GM18499 (cell line): Measurements from ENCODE around the gene MEX3A.
"Not testable (repeated sequence)": the region's sequence is repeated elsewhere in the genome, so short reads cannot be mapped to it uniquely, and the experiment has no call there.

ENCODE experiments used
- ATAC-seq: cut with Tn5 transposase; IDR thresholded peaks from one replicate; pipeline ENCODE4 v1.9.1; 2021; ENCODE audit warnings: moderate number of reproducible peaks; ENCODE audit not compliant: insufficient read depth, unreplicated experiment

Gene MEX3A

DNA sequence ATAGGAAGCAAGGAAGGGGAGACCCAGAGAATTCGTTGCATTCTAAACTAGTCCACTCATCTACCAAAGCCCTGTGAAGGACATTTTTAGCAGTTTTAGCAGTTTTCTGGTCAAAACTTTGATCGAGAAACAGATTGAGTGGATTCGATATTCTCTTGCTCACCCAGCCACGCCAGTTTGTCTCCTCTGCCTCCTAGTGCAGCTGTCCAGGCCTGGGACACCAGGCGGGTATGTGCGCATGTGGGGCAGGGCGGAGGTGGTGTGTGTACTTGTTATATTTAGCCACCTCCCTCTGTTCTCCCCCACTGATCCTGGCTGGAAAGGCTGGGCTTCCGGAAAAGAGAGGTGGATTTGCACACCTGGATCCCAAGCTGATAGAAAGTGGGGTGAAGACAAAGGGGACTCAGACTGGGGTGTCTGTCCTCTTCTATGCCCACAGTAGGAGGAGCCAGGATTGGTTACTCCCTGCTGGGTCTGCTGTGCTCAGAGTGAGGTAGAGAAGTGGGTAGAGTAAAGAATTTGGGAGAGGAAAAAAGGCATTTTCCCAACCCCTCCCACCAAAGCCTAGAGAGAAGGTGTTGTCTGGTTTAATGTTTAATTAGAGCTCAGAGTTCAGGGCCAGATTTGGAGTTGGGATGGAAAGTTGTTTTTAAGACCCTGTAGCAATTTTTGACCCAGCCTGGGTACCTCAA, 36.1 kb upstream of the MEX3A start:
- no peak for ATAC-seq

DNA sequence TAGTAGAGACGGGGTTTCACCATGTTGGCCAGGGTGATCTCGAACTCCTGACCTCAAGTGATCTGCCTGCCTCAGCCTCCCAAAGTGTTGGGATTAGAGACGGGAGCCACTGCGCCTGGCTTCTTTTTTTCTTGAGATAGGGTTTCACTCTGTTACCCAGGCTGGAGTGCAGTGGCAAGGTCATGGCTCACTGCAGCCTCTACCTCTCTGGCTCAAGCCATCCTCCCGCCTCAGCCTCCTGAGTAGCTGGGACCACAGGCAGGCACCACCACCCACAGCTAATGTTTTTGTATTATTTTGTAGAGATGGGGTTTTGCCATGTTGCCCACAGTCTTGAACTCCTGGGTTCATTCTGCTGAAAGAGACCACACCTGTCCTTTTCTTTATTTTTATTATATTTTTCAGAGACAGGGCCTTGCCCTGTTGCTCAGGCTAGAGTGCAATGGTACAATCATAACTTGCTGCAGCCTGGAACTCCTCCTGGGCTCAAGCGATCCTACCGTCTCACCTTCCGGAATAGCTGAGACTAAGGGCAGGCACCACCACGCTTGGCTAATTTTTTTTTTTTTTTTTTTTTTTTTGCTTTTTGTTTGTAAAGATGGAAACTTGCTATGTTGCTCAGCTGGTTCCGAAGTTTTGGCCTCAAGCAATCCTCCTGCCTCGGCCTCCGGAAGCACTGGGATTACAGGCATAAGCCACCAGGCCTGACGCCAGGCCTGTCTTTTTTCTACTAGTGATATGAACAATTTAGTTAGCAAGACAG, 35.3 kb upstream of the MEX3A start:
- ATAC-seq = no peak

DNA sequence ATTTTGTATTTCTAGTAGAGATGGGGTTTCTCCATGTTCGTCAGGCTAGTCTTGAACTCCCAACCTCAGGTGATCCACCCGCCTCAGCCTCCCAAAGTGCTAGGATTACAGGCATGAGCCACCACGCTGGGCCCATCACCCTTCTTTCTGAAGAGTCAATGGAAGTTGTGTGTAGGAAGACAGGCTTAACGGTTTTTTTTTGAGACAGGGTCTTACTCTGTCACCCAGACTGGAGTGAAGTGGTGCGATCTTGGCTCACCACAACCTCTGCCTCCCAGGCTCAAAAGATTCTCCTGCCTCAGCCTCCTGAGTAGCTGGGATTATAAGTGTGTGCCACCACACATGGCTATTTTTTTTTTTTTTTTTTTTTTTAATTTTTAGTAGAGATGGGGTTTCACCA, 34.5 kb upstream of the MEX3A start:
- not testable (repeated sequence) for ATAC-seq

DNA sequence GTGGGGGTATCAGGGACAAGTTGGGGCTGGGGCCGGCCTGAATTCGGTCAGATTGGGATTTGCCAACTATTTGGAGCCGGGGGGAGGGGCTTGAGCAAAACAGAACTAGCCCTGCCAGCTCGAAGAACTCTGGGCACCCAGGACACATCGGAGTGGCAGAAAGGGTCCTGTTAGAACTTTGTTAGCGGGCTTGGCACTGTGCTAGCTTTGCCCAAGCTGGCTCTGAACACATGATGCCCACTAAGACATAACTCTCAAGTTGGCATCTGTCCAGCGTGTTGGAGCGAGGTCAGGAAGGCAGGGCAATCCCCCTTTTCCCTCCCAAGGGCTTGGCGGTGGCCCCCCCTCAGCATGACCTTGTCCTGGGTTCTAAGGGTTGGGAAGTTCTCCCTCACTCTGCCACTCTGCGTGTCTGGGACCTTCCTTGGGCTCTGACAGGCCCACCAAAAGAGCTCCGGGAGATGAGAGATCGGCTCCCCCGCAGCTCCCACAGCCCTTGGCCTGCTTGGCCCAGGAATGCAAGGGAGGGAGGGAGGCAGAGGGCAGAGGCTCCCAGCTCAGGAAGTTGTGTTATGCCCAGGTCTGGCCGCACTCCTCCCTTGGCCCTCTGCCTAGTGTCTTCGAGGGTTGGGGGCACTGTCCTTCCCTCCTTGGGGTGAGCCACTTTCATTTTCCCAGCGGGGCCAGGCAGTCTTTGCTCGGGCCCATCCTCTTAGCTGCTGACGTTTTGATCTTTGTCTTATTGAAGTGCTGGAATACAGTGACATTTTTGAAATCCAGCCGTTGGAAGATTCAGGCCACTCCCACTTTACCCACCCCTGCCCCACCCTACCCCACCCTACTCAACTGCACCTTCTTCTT, 33.5 kb upstream of the MEX3A start:
- no peak for ATAC-seq

DNA sequence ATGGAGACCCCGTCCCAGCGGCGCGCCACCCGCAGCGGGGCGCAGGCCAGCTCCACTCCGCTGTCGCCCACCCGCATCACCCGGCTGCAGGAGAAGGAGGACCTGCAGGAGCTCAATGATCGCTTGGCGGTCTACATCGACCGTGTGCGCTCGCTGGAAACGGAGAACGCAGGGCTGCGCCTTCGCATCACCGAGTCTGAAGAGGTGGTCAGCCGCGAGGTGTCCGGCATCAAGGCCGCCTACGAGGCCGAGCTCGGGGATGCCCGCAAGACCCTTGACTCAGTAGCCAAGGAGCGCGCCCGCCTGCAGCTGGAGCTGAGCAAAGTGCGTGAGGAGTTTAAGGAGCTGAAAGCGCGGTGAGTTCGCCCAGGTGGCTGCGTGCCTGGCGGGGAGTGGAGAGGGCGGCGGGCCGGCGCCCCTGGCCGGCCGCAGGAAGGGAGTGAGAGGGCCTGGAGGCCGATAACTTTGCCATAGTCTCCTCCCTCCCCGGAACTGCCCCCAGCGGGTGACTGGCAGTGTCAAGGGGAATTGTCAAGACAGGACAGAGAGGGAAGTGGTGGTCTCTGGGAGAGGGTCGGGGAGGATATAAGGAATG, 32.8 kb upstream of the MEX3A start:
- no peak for ATAC-seq

DNA sequence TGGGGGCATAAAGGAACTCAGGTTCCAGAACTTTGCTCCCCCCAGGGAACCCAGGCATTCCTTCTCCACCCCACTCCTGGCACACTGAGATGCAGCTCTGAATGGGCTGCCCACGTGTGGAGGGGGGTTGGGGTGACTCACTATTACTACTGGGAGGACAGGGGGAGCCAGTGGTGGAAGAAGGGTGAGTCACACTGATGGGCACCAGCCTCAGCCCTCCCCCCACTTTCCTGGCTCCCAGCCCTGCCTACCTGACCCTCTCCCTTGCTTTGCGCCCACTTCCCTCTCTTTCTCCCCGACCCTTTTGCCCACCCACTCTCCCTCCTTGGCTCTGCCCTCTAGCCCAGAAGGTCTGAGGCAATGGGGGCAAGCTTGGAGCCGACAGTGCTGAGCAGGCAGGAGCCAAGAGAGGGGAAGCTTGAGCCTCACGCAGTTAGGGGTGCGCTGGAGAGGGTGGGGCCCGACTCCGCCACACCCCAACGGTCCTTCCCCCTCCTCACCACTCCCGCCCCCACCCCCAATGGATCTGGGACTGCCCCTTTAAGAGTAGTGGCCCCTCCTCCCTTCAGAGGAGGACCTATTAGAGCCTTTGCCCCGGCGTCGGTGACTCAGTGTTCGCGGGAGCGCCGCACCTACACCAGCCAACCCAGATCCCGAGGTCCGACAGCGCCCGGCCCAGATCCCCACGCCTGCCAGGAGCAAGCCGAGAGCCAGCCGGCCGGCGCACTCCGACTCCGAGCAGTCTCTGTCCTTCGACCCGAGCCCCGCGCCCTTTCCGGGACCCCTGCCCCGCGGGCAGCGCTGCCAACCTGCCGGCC, 32.0 kb upstream of the MEX3A start, which contains the start of gene LMNA:
TSS of gene LMNA (plus strand) at position 611 of the 818 bp plus-strand sequence. CDS start 208 bp downstream, outside the sequence.
- ATAC-seq = no peak

DNA sequence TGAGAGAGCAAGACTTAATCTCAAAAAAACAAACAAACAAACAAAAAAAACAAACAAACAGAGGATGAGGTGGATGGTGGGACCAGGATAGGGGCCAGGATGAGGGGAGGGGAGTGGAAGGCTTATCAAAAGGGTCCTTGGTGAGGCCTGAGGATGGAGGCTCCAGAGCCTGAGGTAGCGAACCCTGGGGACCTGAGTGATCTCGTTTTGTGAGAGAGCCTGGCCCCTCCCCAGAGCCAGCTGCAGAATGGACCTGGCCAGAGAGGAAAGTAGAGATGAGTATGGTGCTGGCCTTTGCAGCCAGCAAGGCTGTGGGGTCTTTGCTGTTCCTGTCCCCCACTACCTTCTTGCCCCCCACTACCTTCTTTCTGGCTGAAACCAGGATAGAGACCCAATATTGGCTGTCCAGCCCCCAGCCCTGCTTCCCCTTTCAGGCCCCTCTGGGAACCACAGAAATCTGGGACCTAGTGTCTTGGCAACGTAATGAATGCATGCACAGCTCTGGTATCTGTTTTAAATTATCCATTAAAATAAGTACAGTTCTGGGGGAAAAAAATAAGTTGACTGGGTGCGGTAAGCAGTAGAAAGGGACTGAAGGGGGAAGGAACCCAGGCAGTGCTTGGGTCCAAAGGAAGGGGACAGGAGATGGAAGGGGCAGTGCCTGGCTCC, 31.2 kb upstream of the MEX3A start:
- ATAC-seq = no peak

DNA sequence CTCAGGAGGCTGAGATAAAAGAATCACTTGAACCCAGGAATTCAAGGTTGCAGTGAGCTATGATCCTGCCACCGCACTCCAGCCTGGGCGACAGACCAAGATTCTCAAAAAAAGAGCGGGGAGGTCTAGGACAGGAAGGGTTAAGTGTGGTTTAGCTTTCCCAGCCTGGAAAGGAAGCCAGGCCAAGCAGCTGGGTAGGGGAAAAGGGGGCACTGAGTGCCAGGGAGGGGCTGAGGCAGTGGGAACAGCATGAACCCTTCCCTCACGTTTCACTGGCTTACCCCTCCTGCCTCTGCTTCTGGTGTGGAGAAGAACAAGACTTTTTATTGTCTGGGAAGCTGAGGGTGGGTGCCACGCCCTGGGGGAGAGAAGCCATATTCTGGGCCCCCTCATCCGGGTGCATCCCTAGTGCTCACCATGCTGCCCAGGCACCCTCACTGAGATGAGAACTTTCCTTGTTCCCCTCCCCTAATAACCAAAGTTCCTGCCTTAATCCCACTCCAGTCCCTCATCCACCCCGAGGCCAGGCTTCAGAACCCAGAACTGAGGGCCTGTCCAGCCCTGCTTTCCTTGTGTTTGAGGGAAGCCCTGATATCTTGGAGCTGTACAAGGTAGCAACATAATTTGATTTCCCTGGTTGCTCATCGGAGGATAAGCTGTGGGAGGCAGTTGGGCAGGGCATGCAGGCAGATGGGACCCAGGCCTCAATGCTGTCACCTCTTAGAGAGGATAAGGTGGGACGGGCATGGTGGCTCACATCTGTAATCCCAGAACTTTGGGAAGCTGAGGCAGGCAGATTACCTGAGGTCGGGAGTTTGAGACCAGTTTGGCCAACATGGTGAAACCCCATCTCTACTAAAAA, 30.2 kb upstream of the MEX3A start:
- ATAC-seq = no peak

DNA sequence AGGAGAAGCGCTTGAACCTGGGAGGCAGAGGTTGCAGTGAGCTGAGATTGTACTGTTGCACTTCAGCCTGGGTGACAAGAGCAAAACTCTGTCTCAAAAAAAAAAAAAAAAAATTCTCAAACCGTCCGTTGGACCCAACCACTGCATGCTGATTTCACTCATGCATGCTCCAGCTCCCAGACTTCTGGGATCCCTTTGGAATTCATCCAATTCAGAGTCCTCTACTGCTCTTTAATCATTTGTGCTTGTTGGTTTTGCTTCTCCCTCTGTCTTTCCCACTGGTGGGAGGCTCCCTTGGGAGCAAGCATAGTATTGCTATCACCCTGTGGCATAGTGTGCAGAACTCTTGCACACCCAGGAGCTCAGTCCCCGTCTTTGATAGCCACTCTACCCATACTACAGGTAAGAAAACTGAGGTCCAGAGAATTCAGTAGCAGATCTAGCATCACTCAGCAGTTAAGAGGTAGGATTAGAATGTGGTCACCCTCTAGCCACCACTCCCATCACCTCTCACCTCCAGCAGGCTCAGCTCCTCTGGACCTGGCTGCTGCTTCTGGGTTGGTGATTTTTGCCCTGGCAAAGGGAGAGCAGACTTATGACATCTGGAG, 29.2 kb upstream of the MEX3A start:
- ATAC-seq = no peak

DNA sequence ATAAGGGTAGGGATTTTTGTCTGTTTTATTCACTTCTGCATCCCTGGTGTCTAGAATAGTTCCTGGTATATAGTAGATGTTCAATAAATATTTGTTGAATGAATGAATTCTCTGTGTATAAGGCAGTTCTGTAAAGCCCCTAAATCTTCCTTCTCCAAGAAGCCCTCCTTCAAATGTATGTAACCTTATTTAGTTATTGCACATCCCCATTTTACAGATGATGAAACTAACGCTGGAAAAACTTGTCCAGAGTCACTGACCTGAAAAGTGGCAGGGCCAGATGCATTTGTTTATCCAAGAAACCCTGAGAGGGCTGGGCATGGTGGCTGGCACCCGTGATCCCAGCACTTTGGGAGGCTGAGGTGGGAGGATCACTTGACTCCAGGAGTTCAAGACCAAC, 28.0 kb upstream of the MEX3A start:
- no peak for ATAC-seq

DNA sequence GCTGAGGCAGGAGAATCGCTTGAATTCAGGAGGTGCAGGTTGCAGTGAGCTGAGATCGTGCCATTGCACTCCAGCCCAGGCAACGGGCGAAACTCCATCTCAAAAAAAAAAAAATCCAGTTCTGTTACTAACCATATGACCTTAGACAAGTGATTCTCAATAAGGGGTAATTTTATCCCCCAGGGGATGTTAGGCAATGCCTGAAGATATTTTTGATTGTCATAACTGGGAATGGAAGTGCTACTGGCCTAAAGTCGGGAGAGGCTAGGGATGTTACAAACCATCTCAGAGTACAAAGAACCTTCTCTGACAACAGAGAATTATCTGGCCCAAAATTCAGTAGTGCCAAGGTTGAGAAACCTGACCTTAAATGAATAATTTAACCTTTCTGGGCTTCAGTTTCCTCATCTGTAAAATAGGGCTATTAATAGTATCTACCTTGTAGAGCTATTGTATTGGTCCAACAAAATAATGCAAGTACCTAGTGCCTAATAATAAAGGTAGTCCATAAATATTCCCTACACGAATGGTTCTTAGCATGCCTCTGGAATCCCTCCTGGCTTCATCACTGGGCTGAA, 26.5 kb upstream of the MEX3A start:
- ATAC-seq = no peak

DNA sequence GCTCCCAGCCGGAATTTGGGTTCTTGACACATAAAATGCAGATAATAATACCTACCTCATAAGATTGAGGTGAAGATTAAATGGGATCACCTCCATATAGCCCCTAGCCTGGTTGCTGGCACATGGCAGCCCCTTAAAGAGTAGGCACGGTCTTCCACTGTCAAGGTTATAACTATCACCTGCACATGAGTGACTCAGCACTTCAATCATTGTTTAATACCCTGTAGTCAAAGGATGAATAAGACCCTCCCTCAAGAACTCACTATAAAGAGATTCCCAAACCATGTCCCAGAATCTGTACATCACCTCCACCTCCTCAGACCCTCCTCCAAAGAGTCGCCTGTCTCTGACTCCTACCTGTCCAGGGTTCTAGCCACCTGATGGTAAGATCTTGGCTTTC, 25.8 kb upstream of the MEX3A start:
- ATAC-seq = no peak

DNA sequence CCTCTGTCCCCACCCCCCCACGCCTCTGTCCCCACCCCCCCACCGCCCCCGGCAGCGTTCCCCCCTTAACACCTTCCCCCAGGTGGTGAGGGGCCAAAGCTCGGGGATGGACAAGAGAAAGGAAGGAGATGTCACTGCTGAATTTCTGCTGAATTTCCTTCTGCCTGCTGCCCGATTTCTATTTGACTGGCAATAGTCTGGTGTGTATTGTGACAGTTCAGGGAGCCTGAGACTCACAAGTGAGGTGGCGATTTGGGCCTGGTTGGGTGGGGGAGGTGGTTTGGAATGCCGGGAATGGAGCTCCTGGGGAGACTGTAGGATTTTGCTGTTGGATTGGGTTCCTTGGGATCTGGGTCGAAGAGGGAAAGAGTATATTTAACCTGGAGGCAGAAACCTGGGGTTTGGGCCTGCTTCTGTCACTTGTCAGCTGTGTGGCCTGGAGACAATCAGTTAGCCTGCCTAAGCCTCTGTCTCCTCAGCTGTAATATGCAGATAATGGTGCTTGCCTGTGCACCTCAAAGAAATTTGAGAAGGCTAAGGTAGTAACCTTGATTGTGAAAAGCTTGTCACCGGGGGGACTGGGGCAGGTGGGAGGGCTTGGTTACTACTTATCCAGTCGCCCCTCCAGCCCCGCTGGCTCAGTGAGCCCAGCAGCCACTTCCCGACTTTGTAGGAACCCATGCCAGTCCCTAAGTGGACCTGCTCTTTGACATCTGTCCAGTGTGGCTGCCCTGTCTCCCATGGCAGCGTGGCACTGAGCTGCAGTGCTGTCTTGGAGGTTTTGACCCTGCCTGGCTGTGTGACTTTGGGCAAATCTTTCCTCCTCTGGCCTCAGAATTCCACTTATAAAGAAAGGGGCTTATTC, 24.6 kb upstream of the MEX3A start:
- no peak for ATAC-seq

DNA sequence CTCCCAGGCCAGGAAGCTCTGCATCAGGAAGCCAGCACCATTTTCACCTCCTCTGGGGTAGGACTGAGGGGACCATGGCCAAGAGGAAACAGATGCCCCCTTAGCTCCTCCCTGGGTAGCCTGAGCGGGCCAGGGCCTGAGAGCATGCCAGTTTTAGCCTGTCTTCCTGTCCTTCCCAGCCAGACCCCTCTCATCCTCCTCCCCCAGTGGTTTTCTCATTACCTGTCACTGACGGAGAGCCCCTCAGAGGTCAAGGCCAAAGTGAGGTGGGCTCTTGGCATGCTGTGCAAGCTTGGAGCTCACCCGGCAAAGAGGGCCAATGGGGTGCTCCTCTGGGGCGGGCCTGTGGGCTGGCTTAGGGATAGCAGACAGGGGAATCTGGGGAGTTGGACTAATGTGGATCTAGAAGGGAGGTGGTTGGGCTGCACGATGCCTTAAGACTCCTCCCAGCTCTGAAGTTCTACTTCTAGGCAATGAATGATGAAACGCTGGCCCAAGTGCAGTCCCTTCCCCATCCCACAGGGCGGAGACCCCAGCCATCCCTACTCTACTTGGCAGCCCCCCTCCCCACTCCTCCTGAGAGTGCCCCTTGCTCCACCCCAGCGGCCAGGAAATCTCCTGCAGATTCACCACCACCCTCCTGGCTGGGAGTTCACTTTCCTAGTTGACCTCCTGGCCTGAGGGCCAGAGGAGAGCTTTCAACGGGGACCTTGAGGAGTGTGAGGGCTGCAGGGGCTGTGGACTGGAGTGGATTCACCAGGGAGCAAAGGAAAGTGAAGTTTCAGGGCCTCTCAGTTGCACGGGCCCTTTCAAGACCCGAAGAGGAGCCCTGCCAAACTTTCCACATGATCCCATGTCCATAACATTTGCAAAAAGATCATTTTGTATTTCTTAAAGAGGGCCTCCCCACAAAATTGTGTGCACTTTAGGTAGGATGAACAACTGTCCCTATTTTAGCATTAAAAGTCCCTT, 22.9 kb upstream of the MEX3A start:
- ATAC-seq = no peak

DNA sequence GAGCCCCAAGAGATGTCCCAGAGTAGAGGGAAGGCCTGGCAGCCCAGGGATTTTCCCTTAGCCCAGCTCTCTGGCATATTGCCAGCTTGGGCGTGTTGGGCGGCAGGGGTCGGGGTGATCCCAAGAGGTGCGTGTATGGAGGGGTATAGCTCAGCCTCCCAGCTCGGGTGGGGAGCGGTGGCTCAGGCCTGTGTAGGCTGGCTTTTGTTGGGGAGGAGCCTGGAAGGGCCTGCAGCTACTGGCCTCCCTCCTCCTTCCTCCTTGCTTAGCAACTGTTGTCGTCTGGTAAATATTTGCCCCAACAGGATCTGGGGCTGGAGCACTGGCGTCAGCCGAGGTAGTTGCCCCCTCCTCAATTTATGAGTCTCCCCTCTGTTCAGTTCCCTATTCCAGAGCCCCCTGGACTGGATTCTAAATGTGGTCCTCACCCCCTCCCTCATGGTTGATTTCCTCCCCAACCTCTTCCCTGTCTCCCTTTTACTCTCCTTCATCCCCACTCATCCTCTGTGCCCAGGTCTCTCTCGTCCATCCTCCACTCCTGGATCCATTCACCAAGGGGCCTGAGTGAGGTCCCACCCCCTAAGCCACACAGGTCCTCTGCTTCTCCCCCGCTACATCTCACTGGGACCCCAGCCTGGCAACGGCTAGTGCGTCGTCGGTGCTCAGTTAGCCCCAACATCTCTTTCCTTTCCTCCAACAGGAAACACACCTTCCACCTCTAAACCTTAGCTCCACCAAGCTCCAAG, 22.0 kb upstream of the MEX3A start:
- ATAC-seq = no peak
